ENCODE measurements around the gene TEKTIP1.
"Not testable (repeated sequence)": the region's sequence is repeated elsewhere in the genome, so short reads cannot be mapped to it uniquely, and the experiment has no call there.

The TEKTIP1 gene

DNA sequence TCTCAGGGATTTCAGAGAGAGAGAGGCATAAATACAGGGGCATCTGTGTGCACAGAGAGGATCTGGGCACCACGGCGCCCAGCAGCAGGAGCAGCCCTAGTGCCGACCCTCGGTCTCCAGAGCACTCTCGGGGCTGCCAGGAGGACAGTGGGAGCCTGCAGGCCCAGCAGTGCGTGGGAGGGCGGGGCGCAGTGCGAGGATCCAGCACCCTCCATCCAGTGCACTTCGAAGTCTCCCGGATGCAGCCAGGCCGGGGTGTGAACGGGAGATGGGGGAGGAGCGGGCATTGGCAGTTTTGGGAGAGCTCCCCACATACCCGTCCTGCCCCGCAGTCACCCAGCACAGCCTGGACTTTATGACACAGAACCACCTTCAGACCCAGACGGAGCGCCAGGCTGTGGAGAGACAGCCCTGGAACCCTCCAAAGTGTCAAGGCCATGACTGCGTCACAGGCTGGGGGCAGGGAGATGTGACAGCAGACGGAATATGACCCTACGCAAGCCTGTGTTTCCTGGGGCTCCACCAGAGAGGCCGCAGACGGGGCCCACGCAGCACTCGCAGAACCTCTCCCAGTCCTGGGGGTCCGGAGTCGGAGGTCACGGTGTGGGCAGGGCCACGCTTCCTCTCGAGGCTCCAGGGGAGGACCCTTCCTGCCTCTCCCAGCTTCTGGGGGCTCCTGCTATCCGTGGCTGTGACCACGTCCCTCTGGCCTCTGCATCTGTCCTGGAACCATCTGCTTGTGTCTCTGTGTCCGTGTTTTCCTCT lies 14.7 kb upstream of the TEKTIP1 start:
- DNase-seq, result no peak

GRCh38 chr19:3524904-3525451 lies 14.0 kb upstream of the TEKTIP1 start:
- no peak for DNase-seq

- no peak for DNase-seq
These were observed 12.3 kb upstream of the TEKTIP1 start for GRCh38 chr19:3526507-3527237.

- DNase-seq, result no peak
These were observed 11.6 kb upstream of the TEKTIP1 start for GRCh38 chr19:3527238-3527910.

DNA sequence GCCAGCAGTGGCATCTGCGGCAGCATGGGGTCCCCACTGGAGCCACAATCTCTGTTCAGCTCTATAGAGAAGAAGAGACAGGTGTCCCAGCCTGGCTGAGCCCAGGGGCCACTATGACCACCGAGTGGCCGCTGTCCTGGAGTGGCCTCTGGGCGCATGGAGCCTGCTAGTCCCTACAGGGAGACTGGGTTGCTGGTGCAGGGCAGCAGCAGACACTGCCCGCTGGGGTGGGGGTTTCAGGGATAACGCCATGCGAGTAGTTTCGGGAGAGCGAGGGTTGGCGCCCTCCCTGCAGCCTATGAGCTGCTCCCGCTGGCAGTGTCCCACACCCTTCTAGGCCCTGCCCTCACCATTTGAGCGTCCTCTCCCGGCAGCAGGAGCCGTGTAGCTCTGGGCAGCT lies 10.9 kb upstream of the TEKTIP1 start:
- no peak for DNase-seq

DNA sequence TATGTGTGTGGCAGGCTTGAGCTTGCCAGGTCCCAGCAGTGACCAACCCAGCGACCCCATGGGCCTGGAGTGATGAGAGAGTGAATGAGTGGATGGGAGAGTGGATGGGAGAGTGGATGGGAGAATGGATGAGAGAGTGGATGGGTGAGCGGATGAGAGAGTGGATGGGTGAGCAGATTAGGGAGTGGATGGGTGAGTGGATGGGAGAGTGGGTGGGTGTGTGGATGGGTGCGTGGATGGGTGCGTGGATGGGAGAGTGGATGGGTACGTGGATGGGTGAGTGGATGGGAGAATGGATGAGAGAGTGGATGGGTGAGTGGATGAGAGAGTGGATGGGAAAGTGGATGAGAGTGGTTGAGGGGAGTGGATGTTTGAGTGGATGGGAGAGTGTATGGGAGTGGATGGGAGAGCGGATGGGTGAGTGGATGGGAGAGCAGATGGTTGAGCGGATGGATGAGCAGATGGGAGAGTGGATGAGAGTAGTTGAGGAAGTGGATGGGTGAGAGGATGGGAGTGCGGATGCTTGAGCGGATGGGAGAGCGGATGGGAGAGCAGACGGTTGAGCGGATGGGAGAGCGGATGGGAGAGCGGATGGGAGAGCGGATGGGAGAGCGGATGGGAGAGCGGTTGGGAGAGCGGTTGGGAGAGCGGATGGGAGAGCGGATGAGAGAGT lies 10.3 kb upstream of the TEKTIP1 start:
- DNase-seq, result no peak

DNA sequence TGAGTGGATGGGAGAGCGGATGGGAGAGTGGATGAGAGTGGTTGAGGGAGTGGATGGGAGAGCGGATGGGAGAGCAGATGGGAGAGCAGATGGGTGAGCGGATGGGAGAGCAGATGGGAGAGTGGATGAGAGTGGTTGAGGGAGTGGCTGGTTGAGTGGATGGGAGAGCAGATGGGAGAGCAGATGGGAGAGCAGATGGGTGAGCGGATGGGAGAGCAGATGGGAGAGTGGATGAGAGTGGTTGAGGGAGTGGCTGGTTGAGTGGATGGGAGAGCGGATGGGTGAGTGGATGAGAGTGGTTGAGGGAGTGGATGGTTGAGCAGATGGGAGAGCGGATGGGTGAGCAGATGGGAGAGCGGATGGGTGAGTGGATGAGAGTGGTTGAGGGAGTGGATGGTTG lies 9.7 kb upstream of the TEKTIP1 start:
- not testable (repeated sequence) for DNase-seq

GRCh38 chr19:3530389-3530788 lies 8.6 kb upstream of the TEKTIP1 start:
- no peak for DNase-seq

DNA sequence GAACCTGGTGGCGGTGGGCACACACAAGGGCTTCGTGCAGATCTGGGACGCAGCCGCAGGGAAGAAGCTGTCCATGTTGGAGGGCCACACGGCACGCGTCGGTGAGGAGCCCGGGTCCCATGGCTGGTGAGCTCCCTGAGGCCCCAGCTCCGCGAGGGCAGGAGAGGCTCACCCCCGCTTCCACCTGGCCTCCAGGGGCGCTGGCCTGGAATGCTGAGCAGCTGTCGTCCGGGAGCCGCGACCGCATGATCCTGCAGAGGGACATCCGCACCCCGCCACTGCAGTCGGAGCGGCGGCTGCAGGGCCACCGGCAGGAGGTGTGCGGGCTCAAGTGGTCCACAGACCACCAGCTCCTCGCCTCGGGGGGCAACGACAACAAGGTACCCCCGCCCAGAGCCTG lies 7.3 kb upstream of the TEKTIP1 start:
- no peak for DNase-seq

GRCh38 chr19:3532154-3532786 lies 6.7 kb upstream of the TEKTIP1 start:
- DNase-seq, result no peak

- no peak for DNase-seq
These were observed 5.9 kb upstream of the TEKTIP1 start for GRCh38 chr19:3533033-3533432.

DNA sequence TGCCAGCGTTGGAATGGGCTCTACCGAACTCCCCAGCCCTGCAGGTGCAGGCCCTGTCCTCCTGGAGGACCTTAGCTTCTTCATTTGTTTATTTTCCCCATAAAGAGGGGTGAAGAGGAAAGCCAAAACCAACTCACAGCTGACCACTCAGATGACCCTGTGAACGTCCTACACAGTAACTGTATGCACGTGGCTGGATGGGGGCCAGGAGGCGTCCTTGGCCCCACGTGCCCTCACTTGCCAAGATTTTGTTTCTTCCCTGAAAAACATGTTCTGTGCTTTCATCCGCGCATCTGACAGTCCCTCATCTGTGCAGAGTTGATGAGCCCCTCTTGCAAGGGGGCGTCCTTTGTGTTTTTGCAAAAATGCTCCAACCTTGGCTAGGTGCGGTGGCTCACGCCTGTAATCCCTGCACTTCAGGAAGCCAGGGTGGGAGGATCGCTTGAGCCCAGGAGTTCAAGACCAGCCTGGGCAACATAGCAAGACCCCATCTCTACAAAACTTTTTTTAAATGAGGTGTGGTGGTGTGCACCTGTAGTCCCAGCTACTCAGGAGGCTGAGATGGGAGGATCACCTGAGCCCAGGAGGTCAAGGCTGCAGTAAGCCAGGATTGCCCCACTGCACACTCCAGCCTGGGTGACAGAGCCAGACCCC lies 5.3 kb upstream of the TEKTIP1 start:
- no peak for DNase-seq

DNA sequence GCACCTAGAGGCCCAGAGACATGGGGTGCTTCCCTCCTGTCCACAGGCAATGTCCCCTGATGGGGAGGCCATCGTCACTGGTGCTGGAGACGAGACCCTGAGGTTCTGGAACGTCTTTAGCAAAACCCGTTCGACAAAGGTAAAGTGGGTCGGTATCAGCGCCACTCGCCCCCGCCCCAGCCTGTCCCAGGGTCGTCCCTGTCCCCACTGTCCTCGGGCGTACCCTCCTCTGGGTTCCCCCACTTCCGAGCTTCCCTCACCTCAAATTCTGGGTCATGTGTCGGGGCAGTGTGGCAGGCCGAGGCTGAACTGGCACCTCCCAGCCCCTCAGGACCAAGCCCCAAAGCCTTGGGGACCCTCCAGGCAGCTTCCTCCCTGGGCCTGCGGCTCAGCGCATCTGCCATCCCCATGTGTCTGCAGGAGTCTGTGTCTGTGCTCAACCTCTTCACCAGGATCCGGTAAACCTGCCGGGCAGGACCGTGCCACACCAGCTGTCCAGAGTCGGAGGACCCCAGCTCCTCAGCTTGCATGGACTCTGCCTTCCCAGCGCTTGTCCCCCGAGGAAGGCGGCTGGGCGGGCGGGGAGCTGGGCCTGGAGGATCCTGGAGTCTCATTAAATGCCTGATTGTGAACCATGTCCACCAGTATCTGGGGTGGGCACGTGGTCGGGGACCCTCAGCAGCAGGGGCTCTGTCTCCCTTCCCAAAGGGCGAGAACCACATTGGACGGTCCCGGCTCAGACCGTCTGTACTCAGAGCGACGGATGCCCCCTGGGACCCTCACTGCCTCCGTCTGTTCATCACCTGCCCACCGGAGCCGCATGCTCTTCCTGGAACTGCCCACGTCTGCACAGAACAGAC lies 4.4 kb upstream of the TEKTIP1 start:
- no peak for DNase-seq

DNA sequence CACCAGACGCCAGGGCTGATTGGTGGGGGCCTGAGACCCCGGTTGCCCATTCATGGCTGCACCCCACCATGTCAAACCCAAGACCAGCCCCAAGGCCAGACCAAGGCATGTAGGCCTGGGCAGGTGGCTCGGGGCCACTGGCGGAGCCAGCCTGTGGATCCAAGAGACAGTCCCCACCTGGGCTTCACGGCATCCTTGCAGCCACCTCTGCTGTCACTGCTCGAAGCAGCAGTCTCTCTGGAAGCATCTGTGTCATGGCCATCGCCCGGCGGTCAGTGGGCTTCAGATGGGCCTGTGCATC lies 3.8 kb upstream of the TEKTIP1 start:
- DNase-seq, result no peak

GRCh38 chr19:3535563-3535965 lies 3.4 kb upstream of the TEKTIP1 start:
- no peak for DNase-seq

DNA sequence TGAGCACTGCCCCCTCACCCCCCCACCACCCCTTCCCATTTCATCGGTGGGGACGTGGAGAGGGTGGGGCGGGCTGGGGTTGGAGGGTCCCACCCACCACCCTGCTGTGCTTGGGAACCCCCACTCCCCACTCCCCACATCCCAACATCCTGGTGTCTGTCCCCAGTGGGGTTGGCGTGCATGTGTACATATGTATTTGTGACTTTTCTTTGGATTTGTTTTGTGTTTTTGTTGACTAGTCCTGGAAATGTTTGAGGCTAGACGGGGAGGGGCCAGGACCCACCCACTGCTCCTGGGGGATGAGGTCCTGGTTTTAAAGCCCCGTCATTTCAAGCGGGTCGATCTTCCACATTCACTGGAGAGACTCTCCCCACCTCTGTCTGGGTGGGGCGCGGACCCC lies 3.0 kb upstream of the TEKTIP1 start:
- no peak for DNase-seq

- DNase-seq, result no peak
These were observed 2.4 kb upstream of the TEKTIP1 start for GRCh38 chr19:3536429-3537100.

DNA sequence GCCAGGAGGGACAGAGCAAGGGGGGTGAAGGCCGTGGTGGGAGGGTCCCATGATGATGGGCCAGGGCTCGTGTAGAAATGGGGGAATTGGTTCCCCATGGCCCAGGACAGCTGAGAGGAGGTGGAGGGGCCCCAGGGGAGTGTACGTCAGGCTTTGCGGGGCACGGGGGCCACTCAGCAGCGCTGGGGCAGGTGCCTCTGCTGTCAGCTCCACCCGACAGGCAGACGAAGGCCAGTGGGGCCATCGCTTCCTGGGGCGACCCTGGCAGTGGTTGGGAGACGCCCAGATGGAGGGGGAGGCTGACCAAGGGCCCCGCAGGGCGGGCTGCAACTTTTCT lies 1.9 kb upstream of the TEKTIP1 start:
- no peak for DNase-seq

DNA sequence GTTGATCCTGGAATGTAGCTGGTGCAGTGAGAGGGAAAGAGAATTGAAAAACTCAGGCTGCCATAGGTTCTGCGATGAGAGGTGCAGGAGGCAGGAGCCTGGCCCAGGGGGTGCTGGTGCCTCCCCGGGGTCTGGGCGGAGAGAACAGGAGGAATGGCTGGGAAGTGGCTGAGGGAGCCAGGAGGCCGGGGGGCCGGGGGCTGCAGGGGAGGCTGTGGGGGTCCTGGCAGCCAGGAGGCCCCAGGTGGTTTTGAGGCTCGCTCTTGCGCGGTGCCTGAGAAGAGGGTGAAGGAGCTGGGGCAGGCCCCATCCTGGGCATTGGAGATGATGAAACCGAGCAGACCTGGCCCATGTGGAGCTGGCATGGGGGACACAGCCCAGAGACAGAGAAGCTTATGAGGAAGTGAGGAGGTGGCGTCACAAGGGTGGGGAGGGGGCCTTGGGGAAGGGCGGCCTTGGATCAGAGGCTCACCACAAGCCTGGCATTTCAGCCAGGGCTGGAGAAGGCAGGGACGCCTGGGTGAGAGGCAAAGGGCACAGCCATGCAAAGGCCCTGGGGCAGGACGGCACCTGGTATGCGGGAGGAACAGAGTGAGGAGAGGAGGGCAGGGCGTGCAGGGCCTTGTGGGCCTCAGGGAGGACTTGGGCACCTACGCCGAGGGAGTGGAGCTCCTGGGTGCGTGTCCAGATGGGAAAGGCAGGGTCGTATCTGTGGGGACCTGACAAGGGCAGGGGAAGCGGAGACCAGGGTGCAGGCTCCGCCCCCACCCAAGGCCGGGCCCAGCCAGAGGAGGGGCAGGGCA lies 1.3 kb upstream of the TEKTIP1 start:
- DNase-seq, result no peak

Measured in CD4-positive, alpha-beta T cell treated with Interferon gamma for 1 hour (primary cell).